ENCODE results near the gene PRDX5.

GRCh38 chr11:64268893-64269539 is 48.9 kb upstream of the PRDX5 start:
- TF ChIP-seq CTCF (conservative IDR thresholded peaks at IDR 0.05; ENCODE audit: low read length) (peak; percentile 60; the same call in 1 of the 2 replicates), EZH2phosphoT487 (IDR thresholded peaks at IDR 0.05; ENCODE audit: borderline replicate concordance, low read depth, low read length) (no peak)
